Vagina (tissue), 2 donors: Measurements from ENCODE around the gene STX17.

ENCODE experiments used
- CTCF ChIP-seq, 3 experiments: fragments of 450-650 bp in 2 of 3; fragments of 200-600 bp in 1 of 3; sonication (generic) in 1 of 3; IDR thresholded peaks; one replicate each; pipeline ENCODE4 v1.5.1; 2017 to 2019; ENCODE audit warnings: antibody characterized with exemption in 3 of 3, mild to moderate bottlenecking in 2 of 3, moderate library complexity in 2 of 3
- POLR2A ChIP-seq, 2 donors: fragments of 450-650 bp; IDR thresholded peaks; one replicate each; pipeline ENCODE4 v1.6.1; 2017; ENCODE audit warnings: antibody characterized with exemption in 2 of 2, mild to moderate bottlenecking in 2 of 2, moderate library complexity in 2 of 2
- POLR2AphosphoS5 ChIP-seq, 2 donors: sonication (generic); formaldehyde crosslinking; IDR thresholded peaks; one replicate each; pipeline ENCODE4 v1.9.0; 2017; ENCODE audit warnings: antibody characterized with exemption in 2 of 2, mild to moderate bottlenecking in 2 of 2, low read depth in 1 of 2; ENCODE audit not compliant: insufficient read depth in 1 of 2

GRCh38 chr9:99953861-99954507 lies 47.5 kb downstream of the STX17 start:
- no peak for TF ChIP-seq CTCF (IDR thresholded peaks at IDR 0.05)
- no peak for TF ChIP-seq POLR2A (IDR thresholded peaks at IDR 0.05)
- no peak for TF ChIP-seq POLR2AphosphoS5 (IDR thresholded peaks at IDR 0.05; ENCODE audit: insufficient read depth in 1 of 2, low read depth in 1 of 2)
